Adrenal gland (tissue), 12 donors: ENCODE data around the gene PALB2. TPM values are rescaled to one million over a fixed set of nuclear protein-coding genes. Genes with fewer than 3 reads are reported as not detected.

Source experiments
- DNase-seq, 7 donors: peaks; one replicate each; pipeline ENCODE4 v3.0.0-alpha.2; 2019 to 2020
- H3K27ac ChIP-seq, 5 donors: fragments of 200-600 bp; sonication (generic) in 4 of 5; 1 replicate in 3 of 5; 2 replicates in 2 of 5; pipeline versions ENCODE4 v1.5.1 to v1.8.0; 2016 to 2020; ENCODE audit warnings: mild to moderate bottlenecking in 1 of 5
- H3K27me3 ChIP-seq: fragments of 200-600 bp; 2 replicates; pipeline ENCODE4 v1.8.0; 2021
- H3K36me3 ChIP-seq, 2 donors: fragments of 200-600 bp; replicated peaks in 1 of 2; 1 replicate in 1 of 2; 2 replicates in 1 of 2; pipeline versions ENCODE4 v1.5.1 to v1.8.0; 2018 to 2022
- H3K4me1 ChIP-seq, 2 donors: fragments of 200-600 bp; replicated peaks in 1 of 2; 1 replicate in 1 of 2; 2 replicates in 1 of 2; pipeline versions ENCODE4 v1.5.1 to v1.8.0; 2018 to 2021
- H3K4me3 ChIP-seq, 4 donors: fragments of 200-600 bp; sonication (generic) in 3 of 4; one replicate each; pipeline ENCODE4 v1.5.1; 2016 to 2018
- H3K9me3 ChIP-seq, 3 donors: fragments of 200-600 bp; sonication (generic) in 1 of 3; replicated peaks in 1 of 3; 1 replicate in 2 of 3; 2 replicates in 1 of 3; pipeline versions ENCODE4 v1.5.1 to v1.8.0; 2016 to 2021
- CTCF ChIP-seq, 6 experiments: fragments of 450-650 bp in 4 of 6; fragments of 200-600 bp in 2 of 6; sonication (generic) in 1 of 6; IDR thresholded peaks; 1 replicate in 5 of 6; 2 replicates in 1 of 6; pipeline versions ENCODE4 v1.5.1 to v1.8.0; 2016 to 2021; ENCODE audit warnings: antibody characterized with exemption in 6 of 6, mild to moderate bottlenecking in 2 of 6, moderate library complexity in 1 of 6
- POLR2A ChIP-seq, 2 donors: fragments of 450-650 bp; IDR thresholded peaks; one replicate each; pipeline ENCODE4 v1.6.1; 2017; ENCODE audit warnings: antibody characterized with exemption in 2 of 2, mild to moderate bottlenecking in 2 of 2, moderate library complexity in 1 of 2
- WGBS, 4 donors: extraction: QIAGEN DNeasy Blood & Tissue Kit in 2 of 4; methylation state at CpG; one replicate each; pipeline versions ENCODE4 v1.1.5 to v1.1.7; 2013 to 2017; 5-methylcytosine and 5-hydroxymethylcytosine counted together
- intact Hi-C, 2 donors: fragments of 100-400 bp; cut with DNase I; formaldehyde crosslinking; loops; one replicate each; pipeline versions ENCODE4 v1.14.1 to v1.15.0; 2022 to 2023
- polyA plus RNA-seq, 3 donors: library from polyadenylated mRNA; stranded (reverse); fragments of 200-250 nt in 2 of 3; fragments of 350-450 nt in 1 of 3; fragmentation: Illumina TruSeq in 1 of 3; extraction: RNeasy Lipid Tissue Mini Kit (QIAGEN cat#74804) in 1 of 3; gene quantifications; one replicate each; pipeline ENCODE4 v1.2.3, GENCODE V29; 2013 to 2014
- total RNA-seq, 9 donors: library from RNA; depleted of rRNA in 4 of 9; stranded (reverse); fragments of >200 nt in 4 of 9; fragments of 120-200 nt in 1 of 9; fragmentation: NEBNext Ultra II Directional in 1 of 9; extraction: Animal tissue kit (Norgen Biotek cat#: 25700) in 1 of 9; gene quantifications; one replicate each; pipeline versions ENCODE4 v1.1.0 to v1.2.4, GENCODE V29; 2013 to 2023
- donor health status: healthy with polysubstance abuse.
- donor health status: Bipolar disorder and iron deficiency.
- donor health status: DM: yes; HTN: yes; CAD: no.
- donor health status: DM: no; HTN: no; CAD: no.
- donor health status: DM: no; HTN: no; CAD: no.
- donor health status: DM: yes; HTN: yes; CAD: no.

Gene PALB2
- total and polyA plus RNA-seq, 12 donors = 2.8 to 16.4 (median 10.4) TPM

DNA sequence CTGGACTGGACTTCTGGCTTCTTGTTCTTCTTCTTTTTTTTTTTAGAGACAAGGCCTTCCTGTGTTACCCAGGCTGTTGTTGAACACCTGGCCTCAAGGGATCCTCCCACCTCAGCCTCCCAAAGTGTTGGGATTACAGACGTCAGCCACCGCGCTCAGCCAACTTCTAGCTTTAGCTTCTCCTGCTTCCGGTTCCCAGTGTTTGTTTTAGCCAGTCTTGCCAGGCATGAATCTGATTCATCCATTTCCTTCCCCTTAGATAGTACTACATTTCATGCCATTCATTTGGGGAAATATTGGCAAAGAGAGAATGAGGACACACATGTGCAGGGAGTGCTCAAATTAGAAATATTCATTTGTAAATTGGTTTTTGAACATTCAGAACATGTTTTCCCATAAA is 32.9 kb downstream of the PALB2 start:
- intact Hi-C loops = no loop called here
- H3K36me3 ChIP-seq = peaks cover 0 to 10% of the 10 kb centered on the region in 2 donors

DNA sequence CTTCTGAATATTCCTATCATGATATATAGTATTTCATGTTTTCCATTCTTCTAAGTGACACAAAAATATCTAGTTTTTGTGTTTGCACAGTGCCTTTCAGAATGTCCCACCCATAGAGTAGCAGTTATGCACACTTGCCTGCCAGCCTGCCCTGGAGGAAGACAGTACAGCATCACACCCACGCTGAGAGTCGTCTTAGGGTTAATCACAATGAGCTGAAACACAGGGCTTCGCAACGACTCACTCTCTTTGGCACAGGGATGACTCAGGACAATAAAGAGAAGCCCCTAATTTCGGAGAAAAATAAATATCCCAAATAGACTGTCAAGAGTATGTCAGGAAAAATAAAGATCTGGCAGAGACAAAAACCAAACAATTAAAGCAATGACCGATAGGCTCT is 33.4 kb downstream of the PALB2 start:
- no peak for DNase-seq
- TF ChIP-seq POLR2A (IDR thresholded peaks at IDR 0.05) (no peak), CTCF (IDR thresholded peaks at IDR 0.05) (no peak)
- no peaks in the 10 kb centered on the region for H3K27me3 ChIP-seq
- H3K4me1 ChIP-seq = no peaks in the 10 kb centered on the region
- WGBS, 4 donors = 83 to 92% (median 87%) methylated on average over 6 of the region's 6 CpGs
- H3K27ac ChIP-seq = no peak overlapping the region
- H3K9me3 ChIP-seq = no peaks in the 10 kb centered on the region
- H3K4me3 ChIP-seq = no peak overlapping the region
- H3K36me3 ChIP-seq = peaks cover 0 to 15% of the 10 kb centered on the region in 2 donors
- intact Hi-C loops = no loop called here

More for the DNA sequence above, 32.9 kb downstream of the PALB2 start:
- TF ChIP-seq CTCF (IDR thresholded peaks at IDR 0.05) (no peak), POLR2A (IDR thresholded peaks at IDR 0.05) (no peak)
- 70 to 84% (median 80%) methylated on average over 4 of the region's 4 CpGs for WGBS, 4 donors
- no peaks in the 10 kb centered on the region for H3K9me3 ChIP-seq
- H3K4me1 ChIP-seq = no peaks in the 10 kb centered on the region
- no peaks in the 10 kb centered on the region for H3K27me3 ChIP-seq
- no peak overlapping the region for H3K4me3 ChIP-seq
- no peak for DNase-seq
- H3K27ac ChIP-seq = no peak overlapping the region

- H3K9me3 ChIP-seq = no peaks in the 10 kb centered on the region
- TF ChIP-seq POLR2A (IDR thresholded peaks at IDR 0.05) (no peak), CTCF (IDR thresholded peaks at IDR 0.05) (peak in 3 of 6 experiments; percentile 24 to 32 (median 25))
- intact Hi-C loops = no loop called here
- 56 to 68% (median 61%) methylated on average over 11 of the region's 11 CpGs for WGBS, 4 donors
- H3K36me3 ChIP-seq = peaks cover 0 to 10% of the 10 kb centered on the region in 2 donors
- no peak overlapping the region for H3K4me3 ChIP-seq
- H3K27me3 ChIP-seq = no peaks in the 10 kb centered on the region
- peaks cover 12 to 17% of the 10 kb centered on the region in 2 donors for H3K4me1 ChIP-seq
- peak overlapping the region; percentile 67 to 78 (median 74) for H3K27ac ChIP-seq
- DNase-seq = peak; percentile 25 to 74 (median 63)
Observed at GRCh38 chr16:23597003-23597756, 43.9 kb downstream of the PALB2 start.

DNA sequence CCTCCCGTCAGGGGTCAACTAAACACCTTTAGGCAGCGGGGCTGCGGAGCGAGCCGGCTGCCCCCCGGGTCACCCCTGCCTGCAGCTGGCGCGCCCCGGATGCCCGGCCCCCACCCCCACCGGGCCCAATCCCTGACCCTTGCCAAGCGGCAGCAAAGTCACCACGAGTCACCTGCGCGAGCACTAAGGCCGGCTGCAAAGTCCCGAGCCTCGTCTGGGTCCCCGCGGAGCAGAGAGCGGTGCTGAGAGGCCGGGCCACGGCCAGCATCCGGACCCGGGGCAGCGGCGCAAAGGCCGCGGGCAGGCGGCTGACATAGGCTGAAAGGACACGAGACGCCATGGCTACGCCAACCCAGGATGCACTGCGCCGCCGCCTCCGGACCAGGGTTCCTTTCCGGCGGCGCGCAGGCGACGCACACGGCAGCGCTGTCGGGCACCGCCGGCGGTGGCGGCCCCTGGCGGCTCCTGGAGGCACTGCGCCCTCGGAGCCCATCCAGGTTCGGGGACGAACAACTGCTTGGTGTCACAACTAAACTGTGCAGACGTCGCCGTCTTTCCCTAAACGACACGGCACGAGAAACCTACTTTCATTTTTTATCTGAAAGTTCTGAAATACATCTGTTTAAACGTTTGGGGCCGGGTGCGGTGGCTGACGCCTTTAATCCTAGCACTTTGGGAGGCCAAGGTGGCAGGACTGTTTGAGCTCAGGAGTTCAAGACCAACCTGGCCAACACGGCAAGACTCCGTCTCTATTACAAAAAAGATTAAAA is 45.0 kb downstream of the PALB2 start, which contains the start of gene NDUFAB1:
Gene NDUFAB1 (minus strand): TSS at position 366 of the 770 bp plus-strand sequence. CDS start 26 bp downstream, at position 340.
- H3K27me3 ChIP-seq = no peaks in the 10 kb centered on the region
- intact Hi-C loops = no loop called here
- TF ChIP-seq POLR2A (IDR thresholded peaks at IDR 0.05) (peak in 1 of 2 donors; percentile 54), CTCF (IDR thresholded peaks at IDR 0.05) (peak; percentile 87 to 100 (median 95))
- H3K4me1 ChIP-seq = peaks cover 12 to 17% of the 10 kb centered on the region in 2 donors
- WGBS, 4 donors = 1 to 4% (median 2%) methylated on average over 23 to 67 of the region's 67 CpGs
- H3K9me3 ChIP-seq = no peaks in the 10 kb centered on the region
- peaks cover 0 to 17% of the 10 kb centered on the region in 2 donors for H3K36me3 ChIP-seq
- peak within 1 kb of the TSS; percentile 81 to 98 (median 94) for H3K4me3 ChIP-seq
- H3K27ac ChIP-seq = peak within 1 kb of the TSS; percentile 67 to 88 (median 74)
- peak; percentile 88 to 94 (median 92) for DNase-seq
